ENCODE results near the gene CEP68.
"Not testable (repeated sequence)": the region's sequence is repeated elsewhere in the genome, so short reads cannot be mapped to it uniquely, and the experiment has no call there.

Gene CEP68

DNA sequence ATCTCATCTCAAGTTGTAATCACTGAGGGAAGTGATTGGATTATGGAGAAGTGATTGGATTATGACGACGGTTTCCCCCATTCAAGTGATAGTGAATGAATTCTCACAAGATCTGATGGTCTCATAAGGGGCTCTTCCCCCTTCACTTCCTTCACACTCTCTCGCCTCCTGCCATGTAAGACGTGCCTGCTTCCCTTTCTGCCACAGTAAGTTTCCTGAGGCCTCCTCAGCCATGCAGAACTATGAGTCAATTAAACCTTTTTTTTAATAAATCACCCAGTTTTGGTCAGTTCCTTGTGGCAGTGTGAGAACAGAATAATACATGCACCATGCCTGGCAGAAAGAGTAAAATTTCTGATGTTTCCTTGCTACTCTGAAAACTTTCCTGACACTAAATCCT, 36.6 kb downstream of the CEP68 start:
- no peak for DNase-seq

- DNase-seq: no peak
Observed at GRCh38 chr2:65093211-65093610, 37.0 kb downstream of the CEP68 start.

GRCh38 chr2:65096948-65097347, 40.7 kb downstream of the CEP68 start:
- no peak for DNase-seq

GRCh38 chr2:65097844-65098243, 41.6 kb downstream of the CEP68 start:
- DNase-seq: no peak

DNA sequence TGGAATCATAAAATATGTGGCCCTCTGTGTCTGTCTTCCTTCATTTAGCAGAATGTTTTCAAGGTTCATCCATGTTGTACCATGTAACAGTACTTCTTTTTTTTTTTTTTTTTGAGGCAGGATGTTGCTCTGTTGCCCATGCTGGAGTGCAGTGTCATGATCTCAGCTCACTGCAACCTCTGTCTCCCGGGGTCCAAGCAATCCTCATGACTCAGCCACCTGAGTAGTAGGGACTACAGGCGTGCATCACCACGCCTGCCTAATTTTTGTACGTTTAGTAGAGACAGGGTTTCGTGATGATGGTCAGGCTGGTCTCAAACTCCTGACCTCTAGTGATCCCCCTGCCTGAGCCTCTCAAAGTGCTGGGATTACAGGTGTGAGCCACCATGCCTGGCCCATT, 42.5 kb downstream of the CEP68 start:
- no peak for DNase-seq

- no peak for DNase-seq
Observed at GRCh38 chr2:65101071-65101470, 44.9 kb downstream of the CEP68 start.

DNA sequence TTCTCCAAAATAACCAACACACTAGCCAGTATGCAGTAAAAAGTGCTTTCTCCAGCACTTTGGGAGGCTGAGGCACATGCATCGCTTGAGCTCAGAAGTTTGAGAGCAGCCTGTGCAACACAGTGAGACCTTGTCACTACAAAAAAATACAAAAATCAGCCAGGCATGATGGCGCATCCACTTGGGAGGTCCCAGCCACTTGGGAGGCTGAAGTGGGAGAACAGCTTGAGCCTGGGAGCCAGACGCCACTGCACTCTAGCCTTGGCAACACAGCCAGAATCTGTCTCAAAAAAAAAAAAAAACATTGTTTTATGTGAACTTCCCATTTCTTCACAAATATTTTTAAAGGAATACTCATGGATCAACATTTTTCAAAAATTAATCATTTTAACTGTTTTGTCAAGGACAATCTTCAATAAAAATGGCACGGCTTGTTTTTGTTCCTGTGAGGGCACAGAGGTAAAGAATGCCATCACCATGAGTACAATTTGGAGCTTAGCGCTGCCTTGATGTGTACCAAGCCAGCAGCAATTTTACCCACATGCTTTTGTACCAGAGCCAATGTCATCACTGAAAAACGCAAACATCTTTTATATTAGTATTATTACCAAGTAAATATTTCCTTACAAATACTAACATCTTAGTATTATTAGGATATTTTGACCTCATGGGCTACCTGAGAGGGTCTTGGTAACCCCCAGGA, 46.9 kb downstream of the CEP68 start:
- peak; percentile 75 for DNase-seq

DNA sequence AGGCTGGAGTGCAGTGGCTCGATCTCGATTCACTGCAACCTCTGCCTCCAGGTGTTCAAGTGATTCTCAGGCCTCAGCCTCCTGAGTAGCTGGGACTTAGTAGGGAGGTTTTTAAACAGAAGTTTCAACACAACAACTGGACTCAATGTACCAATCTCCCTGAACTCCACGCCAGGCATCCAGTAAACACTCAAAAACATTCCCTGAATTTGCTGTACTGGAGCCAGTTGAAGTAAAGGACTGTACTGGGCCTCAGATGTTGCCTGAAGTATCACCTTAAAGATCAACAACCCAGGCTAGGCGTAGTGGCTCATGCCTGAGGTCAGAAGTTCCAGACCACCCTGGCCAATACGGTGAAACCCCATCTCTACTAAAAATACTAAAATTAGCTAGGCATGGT, 51.3 kb downstream of the CEP68 start:
- DNase-seq: no peak

GRCh38 chr2:65108780-65109179, 52.6 kb downstream of the CEP68 start:
- no peak for DNase-seq

DNA sequence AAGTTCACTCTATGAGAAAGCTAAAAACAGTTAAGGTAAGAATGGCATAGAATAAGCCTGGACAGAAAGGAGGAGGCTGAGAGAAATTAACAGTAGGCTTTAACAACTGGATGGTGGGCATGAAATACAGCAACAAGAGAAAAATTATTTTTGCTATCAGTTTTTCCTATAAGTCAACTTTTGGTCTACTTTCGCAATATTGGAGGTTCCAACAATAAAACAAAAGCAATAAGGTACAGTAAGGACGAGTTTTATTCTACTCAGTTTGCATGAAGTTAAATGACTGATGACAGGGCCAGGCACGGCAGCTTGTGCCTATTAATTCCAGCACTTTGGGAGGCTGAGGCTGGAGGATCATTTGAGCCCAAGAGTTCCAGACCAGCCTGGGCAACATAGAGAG, 56.4 kb downstream of the CEP68 start:
- DNase-seq: no peak

GRCh38 chr2:65113229-65113628, 57.0 kb downstream of the CEP68 start:
- no peak for DNase-seq

GRCh38 chr2:65113816-65114215, 57.6 kb downstream of the CEP68 start:
- DNase-seq: no peak

- no peak for DNase-seq
Observed at GRCh38 chr2:65114921-65115320, 58.7 kb downstream of the CEP68 start.

- DNase-seq: no peak
Observed at GRCh38 chr2:65116645-65117044, 60.4 kb downstream of the CEP68 start.

- no peak for DNase-seq
Observed at GRCh38 chr2:65120990-65121693, 64.9 kb downstream of the CEP68 start.

GRCh38 chr2:65122313-65122712, 66.1 kb downstream of the CEP68 start:
- no peak for DNase-seq

- not testable (repeated sequence) for DNase-seq
Observed at GRCh38 chr2:65125457-65125856, 69.2 kb downstream of the CEP68 start.

- DNase-seq: no peak
Observed at GRCh38 chr2:65128297-65129190, 72.3 kb downstream of the CEP68 start.

GRCh38 chr2:65129286-65129825, 73.1 kb downstream of the CEP68 start:
- DNase-seq: no peak

- DNase-seq: peak; percentile 97
Observed at GRCh38 chr2:65129826-65130663, 73.8 kb downstream of the CEP68 start, which contains the start of gene RAB1A. TSS of gene RAB1A (minus strand) at chr2:65130106. CDS start at chr2:65129915, 191 bp downstream.

GRCh38 chr2:65130664-65131175, 74.5 kb downstream of the CEP68 start:
- DNase-seq: no peak

DNA sequence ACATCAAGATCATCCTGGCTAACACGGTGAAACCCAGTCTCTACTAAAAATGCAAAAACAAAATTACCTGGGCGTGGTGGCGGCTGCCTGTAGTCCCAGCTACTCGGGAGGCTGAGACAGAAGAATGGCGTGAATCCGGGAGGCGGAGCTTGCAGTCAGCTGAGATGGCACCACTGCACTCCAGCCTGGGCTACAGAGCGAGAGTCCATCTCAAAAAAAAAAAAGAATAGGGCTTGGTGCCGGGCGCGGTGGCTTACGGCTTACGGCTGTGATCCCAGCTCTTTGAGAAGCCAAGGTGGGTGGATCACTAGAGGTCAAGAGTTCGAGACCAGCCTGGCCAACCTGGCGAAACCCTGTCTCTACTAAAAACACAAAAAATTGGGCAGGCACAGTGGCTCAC, 76.7 kb downstream of the CEP68 start:
- not testable (repeated sequence) for DNase-seq
